Stimulated activated CD4-positive, alpha-beta T cell treated with anti-CD3 and anti-CD28 coated beads, TNF-alpha, amount 100 ng/mL, for 4 hours (primary cell): ENCODE results near the gene TPO.
"Not testable (repeated sequence)": the region's sequence is repeated elsewhere in the genome, so short reads cannot be mapped to it uniquely, and the experiment has no call there.

Experiments used
- DNase-seq, 3 experiments: peaks; one replicate each; pipeline ENCODE4 v3.0.0-alpha.2; 2020; ENCODE audit warnings: low read depth in 3 of 3

Gene TPO

GRCh38 chr2:1483551-1483950 is 70.3 kb downstream of the TPO start:
- DNase-seq, result no peak

GRCh38 chr2:1484131-1484884 is 71.0 kb downstream of the TPO start:
- no peak for DNase-seq

- no peak for DNase-seq
Observed at GRCh38 chr2:1486670-1487069, 73.4 kb downstream of the TPO start.

- DNase-seq, result no peak
Observed at GRCh38 chr2:1487758-1488157, 74.5 kb downstream of the TPO start.

- DNase-seq, result no peak
Observed at GRCh38 chr2:1488181-1488671, 75.0 kb downstream of the TPO start.

- DNase-seq, result no peak
Observed at GRCh38 chr2:1488851-1489250, 75.6 kb downstream of the TPO start.

- DNase-seq, result no peak
Observed at GRCh38 chr2:1489486-1489885, 76.2 kb downstream of the TPO start.

GRCh38 chr2:1490381-1490780 is 77.1 kb downstream of the TPO start:
- not testable (repeated sequence) for DNase-seq

- no peak for DNase-seq
Observed at GRCh38 chr2:1491751-1492150, 78.5 kb downstream of the TPO start.

- not testable (repeated sequence) for DNase-seq
Observed at GRCh38 chr2:1492231-1492630, 79.0 kb downstream of the TPO start.

GRCh38 chr2:1492711-1493430 is 79.6 kb downstream of the TPO start:
- DNase-seq, result no peak

- no peak for DNase-seq
Observed at GRCh38 chr2:1493431-1494126, 80.3 kb downstream of the TPO start.

- DNase-seq, result no peak
Observed at GRCh38 chr2:1494257-1494656, 81.0 kb downstream of the TPO start.

GRCh38 chr2:1494906-1495305 is 81.6 kb downstream of the TPO start:
- DNase-seq, result no peak

- no peak for DNase-seq
Observed at GRCh38 chr2:1495676-1496358, 82.6 kb downstream of the TPO start.

GRCh38 chr2:1496359-1496821 is 83.1 kb downstream of the TPO start:
- no peak for DNase-seq

GRCh38 chr2:1497122-1497611 is 83.9 kb downstream of the TPO start:
- no peak for DNase-seq

GRCh38 chr2:1498176-1498575 is 84.9 kb downstream of the TPO start:
- no peak for DNase-seq

GRCh38 chr2:1499033-1499795 is 86.0 kb downstream of the TPO start:
- DNase-seq, result no peak

GRCh38 chr2:1501038-1501851 is 88.0 kb downstream of the TPO start:
- DNase-seq, result no peak
